Endothelial cell of umbilical vein (primary cell): ENCODE results near the gene KLK2.

ENCODE experiments used
- CTCF ChIP-seq, 2 donors: IDR thresholded peaks; 1 replicate in 1 of 2; 2 replicates in 1 of 2; pipeline ENCODE4 v1.5.1; 2011; ENCODE audit warnings: low read length in 2 of 2, mild to moderate bottlenecking in 2 of 2, moderate library complexity in 2 of 2, control low read depth in 1 of 2, inconsistent platforms in 1 of 2, low read depth in 1 of 2; ENCODE audit not compliant: insufficient read depth in 1 of 2; ENCODE audit errors: extremely low read depth in 1 of 2
- EZH2 ChIP-seq: IDR thresholded peaks from 2 replicates; pipeline ENCODE4 v1.6.1; 2012; ENCODE audit warnings: borderline replicate concordance, low read depth, mild to moderate bottlenecking, moderate library complexity, low read length, inconsistent platforms; ENCODE audit not compliant: severe bottlenecking
- MAX ChIP-seq: IDR thresholded peaks from 2 replicates; pipeline ENCODE4 v1.6.1; 2011; ENCODE audit not compliant: insufficient read depth, insufficient read length
- POLR2A ChIP-seq: IDR thresholded peaks from 2 replicates; pipeline ENCODE4 v1.6.1; 2012; ENCODE audit warnings: low read depth, mild to moderate bottlenecking, control low read depth, low read length

GRCh38 chr19:50894478-50895356 is 21.5 kb downstream of the KLK2 start:
- no peak for TF ChIP-seq CTCF (IDR thresholded peaks at IDR 0.05; ENCODE audit: extremely low read depth in 1 of 2, insufficient read depth in 1 of 2, low read depth in 1 of 2, low read length in 2 of 2)
- no peak for TF ChIP-seq MAX
- no peak for TF ChIP-seq EZH2
- no peak for TF ChIP-seq POLR2A
